GM19438 (cell line): ENCODE results near the gene TACR3.
"Not testable (repeated sequence)": the region's sequence is repeated elsewhere in the genome, so short reads cannot be mapped to it uniquely, and the experiment has no call there.

Experiments
- ATAC-seq: cut with Tn5 transposase; IDR thresholded peaks from one replicate; pipeline ENCODE4 v1.9.1; 2021; ENCODE audit warnings: low read depth; ENCODE audit not compliant: unreplicated experiment

TACR3 gene, protein sequence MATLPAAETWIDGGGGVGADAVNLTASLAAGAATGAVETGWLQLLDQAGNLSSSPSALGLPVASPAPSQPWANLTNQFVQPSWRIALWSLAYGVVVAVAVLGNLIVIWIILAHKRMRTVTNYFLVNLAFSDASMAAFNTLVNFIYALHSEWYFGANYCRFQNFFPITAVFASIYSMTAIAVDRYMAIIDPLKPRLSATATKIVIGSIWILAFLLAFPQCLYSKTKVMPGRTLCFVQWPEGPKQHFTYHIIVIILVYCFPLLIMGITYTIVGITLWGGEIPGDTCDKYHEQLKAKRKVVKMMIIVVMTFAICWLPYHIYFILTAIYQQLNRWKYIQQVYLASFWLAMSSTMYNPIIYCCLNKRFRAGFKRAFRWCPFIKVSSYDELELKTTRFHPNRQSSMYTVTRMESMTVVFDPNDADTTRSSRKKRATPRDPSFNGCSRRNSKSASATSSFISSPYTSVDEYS

GRCh38 chr4:103719830-103720207 lies at the start of gene TACR3:
TSS of gene TACR3 (minus strand) at chr4:103719985. CDS start at chr4:103719675, 310 bp downstream.
- no peak for ATAC-seq

GRCh38 chr4:103757631-103758030 lies 37.8 kb upstream of the TACR3 start:
- ATAC-seq, result no peak

DNA sequence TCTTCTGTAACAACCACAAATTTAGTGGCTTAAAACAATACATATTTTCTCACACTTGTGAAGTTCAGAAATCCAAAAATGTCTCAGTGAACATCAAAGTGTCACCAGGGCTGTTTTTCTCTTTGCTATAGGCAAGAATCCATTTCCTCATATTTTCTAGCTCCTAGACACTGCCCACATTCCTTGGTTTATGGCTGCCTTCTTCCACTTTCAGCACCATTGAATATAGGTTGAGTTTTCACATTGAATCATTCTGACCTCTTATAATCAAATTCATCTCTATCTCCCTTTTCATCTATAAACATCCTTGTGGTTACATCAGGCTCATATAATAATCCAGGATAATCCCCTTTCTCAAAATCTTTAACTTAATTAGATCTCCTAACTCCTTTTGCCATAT lies 37.0 kb upstream of the TACR3 start:
- ATAC-seq, result no peak

- no peak for ATAC-seq
These were observed 35.1 kb upstream of the TACR3 start for GRCh38 chr4:103754844-103755243.

DNA sequence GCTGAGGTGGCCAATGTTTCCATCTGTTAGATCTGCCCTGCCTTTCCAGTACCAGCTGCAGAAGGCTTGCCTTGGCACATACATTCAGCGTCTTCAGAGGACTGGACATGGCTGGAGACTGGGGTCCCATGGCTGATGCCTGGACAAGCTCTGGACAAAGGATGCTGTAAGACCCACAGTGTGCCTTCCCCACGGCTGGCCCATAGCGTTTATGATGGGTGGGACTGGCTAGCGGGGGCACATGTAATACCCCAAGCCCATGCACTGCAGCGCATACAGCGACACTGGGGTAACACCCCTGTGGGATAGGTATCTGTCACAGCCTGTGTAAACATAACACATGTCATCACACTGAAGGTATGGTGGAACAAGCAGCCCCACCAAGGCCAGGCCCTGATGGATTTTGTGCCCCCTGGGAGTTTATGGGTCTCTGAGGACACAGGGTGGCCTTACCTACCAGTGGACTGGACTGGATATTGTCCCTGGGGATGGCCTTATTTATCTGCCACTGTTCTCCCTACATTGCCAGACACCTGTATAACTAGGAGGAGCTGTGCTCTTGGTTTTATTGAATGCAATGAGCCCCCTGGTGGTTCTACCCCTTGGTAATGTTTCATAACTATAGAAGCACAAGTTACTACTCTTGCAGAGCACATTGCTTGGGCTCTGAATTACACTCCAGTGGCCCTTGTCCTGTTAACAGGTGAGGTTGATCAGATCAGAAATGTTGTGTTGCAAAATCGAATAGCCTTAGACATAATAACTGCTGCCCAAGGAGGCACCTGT lies 34.3 kb upstream of the TACR3 start:
- no peak for ATAC-seq

- ATAC-seq, result not testable (repeated sequence)
These were observed 3.4 kb upstream of the TACR3 start for GRCh38 chr4:103723150-103723549.

DNA sequence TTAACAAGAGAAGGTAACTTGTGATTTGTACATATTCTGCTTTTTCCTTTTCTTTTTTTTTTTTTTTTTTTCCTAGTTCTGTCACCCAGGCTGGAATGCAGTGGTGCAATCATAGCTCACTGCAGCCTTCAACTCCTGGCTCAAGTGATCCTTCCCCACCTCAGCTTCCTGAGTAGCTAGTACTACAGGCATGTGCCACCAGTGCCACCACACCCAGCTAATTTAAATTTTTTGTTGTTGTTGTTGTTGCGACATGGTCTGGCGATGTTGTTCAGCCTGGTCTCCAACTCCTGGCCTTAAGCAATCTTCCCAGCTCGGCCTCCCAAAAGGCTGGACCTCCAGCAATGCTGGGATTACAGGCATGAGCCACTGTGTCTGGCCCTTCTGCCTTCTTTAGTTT lies 1.5 kb upstream of the TACR3 start:
- ATAC-seq, result no peak

DNA sequence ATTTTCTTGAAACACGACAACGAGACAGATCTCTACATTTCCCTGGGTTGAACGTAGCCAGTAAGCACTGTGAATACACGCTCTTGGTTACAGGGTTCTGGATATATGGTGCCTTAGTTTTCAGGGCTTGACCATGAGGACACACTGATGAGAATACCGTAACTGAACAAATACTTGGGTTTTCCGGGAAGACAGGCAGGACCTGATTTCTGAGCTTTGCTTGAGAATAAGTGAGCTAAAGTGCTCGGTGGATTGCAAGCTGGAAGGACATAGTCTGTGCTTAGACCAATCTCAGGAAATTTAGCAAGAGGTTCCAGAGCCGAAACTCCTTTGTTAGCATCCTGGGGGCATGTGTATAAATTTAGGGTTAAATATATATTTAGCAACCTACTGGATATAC lies 876 bp upstream of the TACR3 start:
- no peak for ATAC-seq

- ATAC-seq, result no peak
These were observed 518 bp downstream of the TACR3 start for GRCh38 chr4:103719105-103719829.

DNA sequence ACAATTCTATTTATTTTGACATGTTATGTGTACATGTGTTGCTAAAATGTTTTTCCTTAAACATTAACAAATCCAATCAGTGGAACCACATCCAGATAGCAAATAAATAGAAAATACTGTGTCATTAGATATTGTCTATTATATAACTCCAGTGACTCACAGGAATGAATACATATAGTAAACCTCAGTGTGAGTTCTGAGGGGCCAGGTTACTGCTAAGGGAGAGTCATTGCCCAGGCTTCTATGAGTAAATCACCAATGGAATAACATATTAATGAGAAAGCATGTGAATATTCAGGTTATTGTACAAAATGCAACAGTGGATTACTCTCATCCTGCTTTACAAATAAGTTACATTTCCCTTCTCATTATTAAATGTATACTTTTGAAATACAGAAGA lies 27.2 kb downstream of the TACR3 start:
- ATAC-seq, result no peak

GRCh38 chr4:103673983-103674382 lies 45.8 kb downstream of the TACR3 start:
- ATAC-seq, result no peak

DNA sequence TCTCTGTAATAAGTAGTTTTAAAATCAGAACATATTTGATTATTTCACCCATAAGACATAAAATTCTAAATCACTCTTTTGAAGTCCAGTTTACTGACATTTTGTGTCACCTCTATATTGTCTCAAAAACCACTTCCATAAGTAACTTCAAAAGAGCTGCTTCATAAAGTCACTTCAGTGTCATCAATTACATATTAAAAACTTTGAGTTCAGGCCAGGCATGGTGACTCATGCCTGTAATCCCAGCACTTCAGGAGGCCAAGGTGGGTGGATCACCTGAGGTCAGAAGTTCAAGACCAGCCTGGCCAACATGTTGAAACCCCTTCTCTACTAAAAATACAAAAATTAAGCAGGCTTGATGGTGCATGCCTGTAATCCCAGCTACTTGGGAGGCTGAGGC lies 53.0 kb downstream of the TACR3 start:
- not testable (repeated sequence) for ATAC-seq

DNA sequence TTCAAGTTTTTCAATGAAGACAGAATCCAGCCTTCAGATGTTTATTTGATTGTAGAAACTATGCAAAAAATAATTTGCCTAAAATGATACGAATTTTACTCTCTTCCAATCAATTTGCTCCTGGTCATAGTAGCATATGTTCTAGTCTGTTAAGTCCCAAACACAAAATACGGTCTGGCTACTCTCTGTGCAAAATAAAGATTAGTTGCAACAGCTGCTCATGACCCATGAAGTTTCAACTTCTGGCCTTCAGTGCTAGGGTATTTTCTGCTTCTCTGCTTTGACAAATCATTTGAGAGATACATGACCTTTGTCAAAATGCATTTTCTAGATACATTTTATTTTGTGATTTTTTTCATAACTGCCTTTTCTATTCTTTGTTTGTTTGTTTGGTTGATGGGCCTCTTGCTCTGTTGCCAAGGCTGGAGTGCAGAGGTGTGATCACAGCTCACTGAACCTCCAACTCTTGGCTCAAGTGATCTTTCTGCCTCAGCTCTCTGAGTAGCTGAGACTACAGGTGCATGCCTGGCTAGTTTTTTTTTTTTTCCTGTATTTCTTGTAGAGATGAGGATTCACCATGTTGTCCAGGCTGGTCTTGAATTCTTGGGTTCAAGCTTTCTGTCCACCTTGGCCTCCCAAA lies 55.2 kb downstream of the TACR3 start:
- ATAC-seq, result no peak

GRCh38 chr4:103648541-103648940 lies 71.2 kb downstream of the TACR3 start:
- ATAC-seq, result no peak

GRCh38 chr4:103645991-103646390 lies 73.8 kb downstream of the TACR3 start:
- ATAC-seq, result no peak

GRCh38 chr4:103634236-103634635 lies 85.5 kb downstream of the TACR3 start:
- ATAC-seq, result no peak

GRCh38 chr4:103626296-103626695 lies 93.5 kb downstream of the TACR3 start:
- no peak for ATAC-seq

GRCh38 chr4:103591841-103592240 lies 127.9 kb downstream of the TACR3 start:
- no peak for ATAC-seq

- no peak for ATAC-seq
These were observed 152.2 kb downstream of the TACR3 start for GRCh38 chr4:103567591-103567990.

DNA sequence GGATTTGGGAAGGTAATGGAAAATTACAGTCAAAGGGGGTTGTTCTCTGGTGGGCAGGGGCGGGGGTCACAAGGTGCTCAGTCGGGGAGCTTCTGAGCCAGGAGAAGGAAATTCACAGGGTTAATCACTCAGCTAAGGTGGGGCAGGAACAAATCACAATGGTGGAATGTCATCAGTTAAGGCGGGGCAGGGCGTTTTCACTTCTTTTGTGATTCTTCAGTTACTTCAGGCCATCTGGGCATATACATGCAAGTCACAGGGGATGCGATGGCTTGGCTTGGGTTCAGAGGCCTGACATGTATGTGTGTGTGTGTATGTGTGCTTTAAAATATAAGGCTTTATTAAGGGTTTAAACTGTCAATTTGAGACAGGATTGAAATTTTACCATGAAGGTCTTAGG lies 160.6 kb downstream of the TACR3 start:
- not testable (repeated sequence) for ATAC-seq
